ENCODE results near the gene SLC2A13. TPM values are rescaled to one million over a fixed set of nuclear protein-coding genes. Genes with fewer than 3 reads are reported as not detected.

SLC2A13 gene
- total and polyA plus RNA-seq, 8 donors: 2.7 to 10.7 (median 6.8) TPM

DNA sequence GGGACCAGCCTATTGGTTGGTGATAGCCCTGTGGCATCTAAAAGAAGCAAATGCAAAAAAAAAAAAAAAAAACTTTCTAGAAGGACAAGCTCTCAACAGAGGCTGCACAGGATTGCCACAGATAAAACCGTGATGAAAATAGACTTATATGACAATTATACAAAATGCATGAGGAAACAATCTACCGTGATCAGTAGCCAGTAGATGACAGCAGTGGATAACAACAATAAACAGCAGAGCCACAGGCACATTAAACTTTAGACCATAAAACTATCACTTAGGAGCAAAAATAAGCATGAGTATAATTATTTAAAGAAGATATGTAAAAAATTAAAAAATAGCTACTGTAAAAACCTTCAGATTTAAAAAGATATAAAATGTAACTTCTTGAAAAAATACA is 302.7 kb downstream of the SLC2A13 start:
- no peak overlapping the region for H3K4me3 ChIP-seq
- no peaks in the 10 kb centered on the region for H3K27me3 ChIP-seq
- FAIRE-seq (no peak), ATAC-seq (no peak), DNase-seq (no peak)
- H3K4me1 ChIP-seq: no peaks in the 10 kb centered on the region
- H3K9me3 ChIP-seq: no peaks in the 10 kb centered on the region
- WGBS, 2 donors: 53 to 54% methylated on average over 2 of the region's 2 CpGs
- intact Hi-C loops (cut with DNase I): no loop called here
- no peak overlapping the region for H3K27ac ChIP-seq
- TF ChIP-seq, protein P1, sequence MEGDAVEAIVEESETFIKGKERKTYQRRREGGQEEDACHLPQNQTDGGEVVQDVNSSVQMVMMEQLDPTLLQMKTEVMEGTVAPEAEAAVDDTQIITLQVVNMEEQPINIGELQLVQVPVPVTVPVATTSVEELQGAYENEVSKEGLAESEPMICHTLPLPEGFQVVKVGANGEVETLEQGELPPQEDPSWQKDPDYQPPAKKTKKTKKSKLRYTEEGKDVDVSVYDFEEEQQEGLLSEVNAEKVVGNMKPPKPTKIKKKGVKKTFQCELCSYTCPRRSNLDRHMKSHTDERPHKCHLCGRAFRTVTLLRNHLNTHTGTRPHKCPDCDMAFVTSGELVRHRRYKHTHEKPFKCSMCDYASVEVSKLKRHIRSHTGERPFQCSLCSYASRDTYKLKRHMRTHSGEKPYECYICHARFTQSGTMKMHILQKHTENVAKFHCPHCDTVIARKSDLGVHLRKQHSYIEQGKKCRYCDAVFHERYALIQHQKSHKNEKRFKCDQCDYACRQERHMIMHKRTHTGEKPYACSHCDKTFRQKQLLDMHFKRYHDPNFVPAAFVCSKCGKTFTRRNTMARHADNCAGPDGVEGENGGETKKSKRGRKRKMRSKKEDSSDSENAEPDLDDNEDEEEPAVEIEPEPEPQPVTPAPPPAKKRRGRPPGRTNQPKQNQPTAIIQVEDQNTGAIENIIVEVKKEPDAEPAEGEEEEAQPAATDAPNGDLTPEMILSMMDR (IDR thresholded peaks at IDR 0.05): no peak
- H3K36me3 ChIP-seq: no peaks in the 10 kb centered on the region

GRCh38 chr12:39798977-39799376 is 306.9 kb downstream of the SLC2A13 start:
- ATAC-seq (no peak), DNase-seq (no peak), FAIRE-seq (no peak)
- no peaks in the 10 kb centered on the region for H3K27me3 ChIP-seq
- no peaks in the 10 kb centered on the region for H3K4me1 ChIP-seq
- TF ChIP-seq, protein P1 (IDR thresholded peaks at IDR 0.05): no peak
- no peaks in the 10 kb centered on the region for H3K36me3 ChIP-seq
- no peak overlapping the region for H3K27ac ChIP-seq
- 94 to 95% methylated on average over 4 of the region's 4 CpGs for WGBS, 2 donors
- no peaks in the 10 kb centered on the region for H3K9me3 ChIP-seq
- intact Hi-C loops (cut with DNase I): no loop called here
- no peak overlapping the region for H3K4me3 ChIP-seq

DNA sequence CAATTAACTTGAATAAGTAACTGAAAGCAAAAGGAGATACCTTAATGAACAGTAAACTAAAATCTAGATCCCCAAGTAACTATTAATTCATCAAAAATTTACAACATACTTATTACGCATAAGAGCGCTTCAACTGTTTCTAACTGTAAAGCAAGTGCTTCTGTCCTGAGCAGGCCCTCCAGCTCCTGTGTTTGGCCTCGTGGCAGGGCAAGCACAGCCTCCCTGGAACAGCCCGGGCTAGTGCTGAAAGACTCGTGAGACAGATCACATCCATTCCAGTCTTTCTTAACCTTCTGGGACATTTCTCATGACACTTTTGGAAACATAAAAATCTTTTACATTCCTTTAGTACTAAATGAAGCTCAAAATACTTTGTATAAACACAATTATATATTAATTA is 307.5 kb downstream of the SLC2A13 start:
- DNase-seq (no peak), FAIRE-seq (no peak), ATAC-seq (no peak)
- no peaks in the 10 kb centered on the region for H3K27me3 ChIP-seq
- H3K9me3 ChIP-seq: no peaks in the 10 kb centered on the region
- TF ChIP-seq, protein P1 (IDR thresholded peaks at IDR 0.05): no peak
- no peaks in the 10 kb centered on the region for H3K4me1 ChIP-seq
- WGBS, 2 donors: 94 to 95% methylated on average over 5 of the region's 5 CpGs
- intact Hi-C loops (cut with DNase I): no loop called here
- no peak overlapping the region for H3K27ac ChIP-seq
- no peaks in the 10 kb centered on the region for H3K36me3 ChIP-seq
- no peak overlapping the region for H3K4me3 ChIP-seq

GRCh38 chr12:39795481-39795880 is 310.4 kb downstream of the SLC2A13 start:
- no peak for FAIRE-seq
- TF ChIP-seq, protein P1 (IDR thresholded peaks at IDR 0.05): no peak
- no peak overlapping the region for H3K27ac ChIP-seq
- H3K4me3 ChIP-seq: no peak overlapping the region
- no peaks in the 10 kb centered on the region for H3K4me1 ChIP-seq
- intact Hi-C loops (cut with DNase I): no loop called here
- H3K27me3 ChIP-seq: no peaks in the 10 kb centered on the region
- H3K9me3 ChIP-seq: no peaks in the 10 kb centered on the region
- 96 to 97% methylated on average over 2 of the region's 2 CpGs for WGBS, 2 donors
- no peak for ATAC-seq
- DNase-seq: no peak
- no peaks in the 10 kb centered on the region for H3K36me3 ChIP-seq

- H3K36me3 ChIP-seq: no peaks in the 10 kb centered on the region
These were observed 312.9 kb downstream of the SLC2A13 start for GRCh38 chr12:39792938-39793337.

More at GRCh38 chr12:39792938-39793337, 312.9 kb downstream of the SLC2A13 start:
- intact Hi-C loops (cut with DNase I): no loop called here
- no peaks in the 10 kb centered on the region for H3K9me3 ChIP-seq
- no peak for FAIRE-seq
- TF ChIP-seq, protein P1 (IDR thresholded peaks at IDR 0.05): no peak
- no peaks in the 10 kb centered on the region for H3K27me3 ChIP-seq
- H3K4me1 ChIP-seq: no peaks in the 10 kb centered on the region
- H3K4me3 ChIP-seq: no peak overlapping the region
- ATAC-seq: no peak
- DNase-seq: no peak
- H3K27ac ChIP-seq: no peak overlapping the region
- 81 to 82% methylated on average over 1 of the region's 1 CpG for WGBS, 2 donors

Data from pancreas (tissue), 10 donors.